B cell (primary cell): ENCODE measurements around the gene CKAP2L.

ENCODE experiments used
- CTCF ChIP-seq: fragments of 200-600 bp; IDR thresholded peaks from one replicate; pipeline ENCODE4 v1.8.0; 2022; ENCODE audit warnings: antibody characterized with exemption, mild to moderate bottlenecking
- EZH2 ChIP-seq: IDR thresholded peaks from 2 replicates; pipeline ENCODE4 v1.6.1; 2012; ENCODE audit warnings: borderline replicate concordance, low read depth, mild to moderate bottlenecking, moderate library complexity, low read length; ENCODE audit not compliant: insufficient read depth, poor library complexity, severe bottlenecking

GRCh38 chr2:112725545-112726457 is 38.6 kb downstream of the CKAP2L start:
- TF ChIP-seq CTCF (no peak), EZH2 (no peak)
